HepG2 (cell line): ENCODE results near the gene ZNF225. TPM values are rescaled to one million over a fixed set of nuclear protein-coding genes. Genes with fewer than 3 reads are reported as not detected.

Experiments used
- HOXA7 ChIP-seq: sonication (generic); formaldehyde crosslinking; IDR thresholded peaks from 2 replicates; pipeline ENCODE4 v1.8.1; 2022; ENCODE audit warnings: mild to moderate bottlenecking, missing genetic modification reagents, moderate library complexity
- JUNB ChIP-seq: sonication (generic); formaldehyde crosslinking; IDR thresholded peaks from 2 replicates; pipeline ENCODE4 v1.8.0; 2022; ENCODE audit warnings: missing genetic modification reagents, mild to moderate bottlenecking, borderline replicate concordance
- KDM3A ChIP-seq: IDR thresholded peaks from 2 replicates; pipeline ENCODE4 v1.6.1; 2018; ENCODE audit warnings: low read depth, missing compliant biosample characterization
- MAFF ChIP-seq: IDR thresholded peaks from 2 replicates; pipeline ENCODE4 v1.6.1; 2011; ENCODE audit warnings: low read depth, low read length, improper control_type of control experiment
- NR1H2 ChIP-seq: sonication (generic); formaldehyde crosslinking; IDR thresholded peaks from 2 replicates; pipeline ENCODE4 v1.8.1; 2022; ENCODE audit warnings: low read depth, missing genetic modification reagents, borderline replicate concordance
- TCF12 ChIP-seq, 2 experiments: fragments of 450-650 bp in 1 of 2; sonication (generic) in 1 of 2; formaldehyde crosslinking in 1 of 2; IDR thresholded peaks; 2 replicates each; pipeline versions ENCODE4 v1.6.1 to v1.8.0; 2017 to 2022; ENCODE audit warnings: antibody characterized with exemption in 1 of 2, mild to moderate bottlenecking in 1 of 2, missing genetic modification reagents in 1 of 2, moderate library complexity in 1 of 2
- THYN1 ChIP-seq: sonication (generic); formaldehyde crosslinking; IDR thresholded peaks from 2 replicates; pipeline ENCODE4 v1.8.1; 2023; ENCODE audit warnings: low read depth, mild to moderate bottlenecking, moderate library complexity, missing genetic modification reagents, borderline replicate concordance
- ZFP36 ChIP-seq: fragments of 150-350 bp; IDR thresholded peaks from 2 replicates; pipeline ENCODE4 v1.6.1; 2018; ENCODE audit warnings: borderline replicate concordance, low read length, low read depth; ENCODE audit not compliant: partially characterized antibody
- ZNF292 ChIP-seq: sonication (generic); formaldehyde crosslinking; IDR thresholded peaks from 2 replicates; pipeline ENCODE4 v1.8.1; 2022; ENCODE audit warnings: mild to moderate bottlenecking, low read depth, missing genetic modification reagents, borderline replicate concordance
- ZNF441 ChIP-seq: sonication (generic); formaldehyde crosslinking; IDR thresholded peaks from 2 replicates; pipeline ENCODE4 v1.7.0; 2021; ENCODE audit warnings: missing genetic modification reagents, borderline replicate concordance
- ZNF496 ChIP-seq: sonication (generic); formaldehyde crosslinking; IDR thresholded peaks from 2 replicates; pipeline ENCODE4 v1.8.1; 2023; ENCODE audit warnings: mild to moderate bottlenecking, moderate library complexity, missing genetic modification reagents; ENCODE audit not compliant: insufficient replicate concordance
- ZNF567 ChIP-seq: sonication (generic); formaldehyde crosslinking; IDR thresholded peaks from 2 replicates; pipeline ENCODE4 v1.8.1; 2023; ENCODE audit warnings: mild to moderate bottlenecking, missing genetic modification reagents, borderline replicate concordance
- ZNF572 ChIP-seq: sonication (generic); formaldehyde crosslinking; IDR thresholded peaks from 2 replicates; pipeline ENCODE4 v1.5.1; 2020; ENCODE audit warnings: mild to moderate bottlenecking, missing genetic modification reagents
- ZNF678 ChIP-seq: sonication (generic); formaldehyde crosslinking; IDR thresholded peaks from 2 replicates; pipeline ENCODE4 v1.4.0; 2020; ENCODE audit warnings: mild to moderate bottlenecking, missing genetic modification reagents
- ZNF703 ChIP-seq: sonication (generic); formaldehyde crosslinking; IDR thresholded peaks from 2 replicates; pipeline ENCODE4 v1.5.1; 2020; ENCODE audit warnings: missing genetic modification reagents, mild to moderate bottlenecking, moderate library complexity, borderline replicate concordance
- ZNF713 ChIP-seq: sonication (generic); formaldehyde crosslinking; IDR thresholded peaks from 2 replicates; pipeline ENCODE4 v1.4.0; 2020; ENCODE audit warnings: mild to moderate bottlenecking, missing genetic modification reagents
- polyA plus RNA-seq, 8 experiments: library from polyadenylated mRNA; depleted of rRNA in 3 of 8; stranded (reverse) in 7 of 8; unstranded in 1 of 8; fragments of >200 nt; fragmentation: Illumina TruSeq in 4 of 8; extraction: Trizol in 4 of 8; gene quantifications; 2 replicates each; pipeline versions ENCODE4 v1.2.1 to v1.2.3, GENCODE V29; 2011 to 2016; ENCODE audit warnings: low read depth in 4 of 8, missing spikeins in 1 of 8, mixed read lengths in 1 of 8; ENCODE audit not compliant: insufficient read depth in 1 of 8
- total RNA-seq, 5 experiments: library from RNA; depleted of rRNA; stranded (reverse); fragments of >200 nt; fragmentation: Illumina TruSeq; extraction: Trizol; gene quantifications; 2 replicates each; pipeline ENCODE4 v1.2.3, GENCODE V29; 2016; ENCODE audit warnings: low read depth in 1 of 5
- TF ChIP-seq, protein P1 (sequence below): sonication (generic); formaldehyde crosslinking; IDR thresholded peaks from 2 replicates; pipeline ENCODE4 v1.4.0; 2020; ENCODE audit warnings: missing genetic modification reagents, borderline replicate concordance
- TF ChIP-seq, protein P2 (sequence below): IDR thresholded peaks from 2 replicates; pipeline ENCODE4 v1.6.1; 2016; ENCODE audit warnings: missing compliant biosample characterization, missing genetic modification reagents, borderline replicate concordance
- TF ChIP-seq, protein P3 (sequence below): IDR thresholded peaks from 2 replicates; pipeline ENCODE4 v1.6.1; 2016
- TF ChIP-seq, protein P4 (sequence below): sonication (generic); formaldehyde crosslinking; IDR thresholded peaks from 2 replicates; pipeline ENCODE4 v1.8.1; 2023; ENCODE audit warnings: mild to moderate bottlenecking, inconsistent platforms, moderate library complexity, missing genetic modification reagents, borderline replicate concordance
- TF ChIP-seq, protein P5 (sequence below): sonication (generic); formaldehyde crosslinking; IDR thresholded peaks from 2 replicates; pipeline ENCODE4 v1.4.0; 2020; ENCODE audit warnings: missing genetic modification reagents

Gene ZNF225
- total and polyA plus RNA-seq, 2 of the 13 experiments (the other 11 are each of a cell fraction or from before 2014, with no cell fraction given) = 0.87 to 3.3 TPM

DNA sequence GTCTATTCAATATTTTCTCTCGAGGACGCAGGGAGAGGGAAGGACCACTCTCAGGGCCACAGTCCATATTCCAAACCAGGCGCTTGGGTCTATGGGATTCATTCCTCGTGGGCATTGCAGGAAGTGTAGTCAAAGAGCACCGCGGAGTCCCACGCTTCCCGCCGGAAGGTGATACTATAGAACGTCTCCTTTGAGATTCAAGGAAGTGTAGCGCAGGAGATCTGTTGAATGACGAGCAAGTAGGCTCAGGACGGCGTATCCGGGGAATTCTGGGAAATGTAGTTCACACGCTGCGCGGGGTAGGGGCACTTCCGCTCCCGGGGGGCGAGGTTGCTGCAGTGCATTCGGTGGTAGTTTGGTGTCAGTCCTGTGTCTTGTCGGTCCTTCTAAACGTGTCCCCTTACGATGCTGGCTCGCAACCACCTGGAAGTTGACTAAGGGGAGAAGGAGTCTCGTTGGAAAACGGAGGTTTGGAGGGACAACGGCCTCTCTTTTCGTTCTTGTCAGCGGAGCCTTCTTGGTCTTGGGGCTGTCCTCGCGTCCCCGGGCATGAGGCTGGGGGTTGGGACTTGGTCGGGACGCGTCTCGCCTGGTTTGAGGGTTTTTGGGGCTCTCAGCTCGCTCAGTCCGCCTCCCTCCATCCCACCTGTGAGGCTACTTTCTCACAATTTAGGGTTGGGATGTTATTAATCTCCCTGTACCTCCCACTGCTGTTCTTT is 41.2 kb upstream of the ZNF225 start, which contains the start of gene ZNF284 (continued):
- TF ChIP-seq ZNF572 = no peak
- no peak for TF ChIP-seq HOXA7
- TF ChIP-seq ZFP36 = no peak
- TF ChIP-seq MAFF = no peak
- TF ChIP-seq, protein P1, sequence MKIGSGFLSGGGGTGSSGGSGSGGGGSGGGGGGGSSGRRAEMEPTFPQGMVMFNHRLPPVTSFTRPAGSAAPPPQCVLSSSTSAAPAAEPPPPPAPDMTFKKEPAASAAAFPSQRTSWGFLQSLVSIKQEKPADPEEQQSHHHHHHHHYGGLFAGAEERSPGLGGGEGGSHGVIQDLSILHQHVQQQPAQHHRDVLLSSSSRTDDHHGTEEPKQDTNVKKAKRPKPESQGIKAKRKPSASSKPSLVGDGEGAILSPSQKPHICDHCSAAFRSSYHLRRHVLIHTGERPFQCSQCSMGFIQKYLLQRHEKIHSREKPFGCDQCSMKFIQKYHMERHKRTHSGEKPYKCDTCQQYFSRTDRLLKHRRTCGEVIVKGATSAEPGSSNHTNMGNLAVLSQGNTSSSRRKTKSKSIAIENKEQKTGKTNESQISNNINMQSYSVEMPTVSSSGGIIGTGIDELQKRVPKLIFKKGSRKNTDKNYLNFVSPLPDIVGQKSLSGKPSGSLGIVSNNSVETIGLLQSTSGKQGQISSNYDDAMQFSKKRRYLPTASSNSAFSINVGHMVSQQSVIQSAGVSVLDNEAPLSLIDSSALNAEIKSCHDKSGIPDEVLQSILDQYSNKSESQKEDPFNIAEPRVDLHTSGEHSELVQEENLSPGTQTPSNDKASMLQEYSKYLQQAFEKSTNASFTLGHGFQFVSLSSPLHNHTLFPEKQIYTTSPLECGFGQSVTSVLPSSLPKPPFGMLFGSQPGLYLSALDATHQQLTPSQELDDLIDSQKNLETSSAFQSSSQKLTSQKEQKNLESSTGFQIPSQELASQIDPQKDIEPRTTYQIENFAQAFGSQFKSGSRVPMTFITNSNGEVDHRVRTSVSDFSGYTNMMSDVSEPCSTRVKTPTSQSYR (CRISPR knock-in tag) = no peak
- TF ChIP-seq JUNB (CRISPR knock-in tag) = no peak
- no peak for TF ChIP-seq ZNF678 (CRISPR knock-in tag)
- TF ChIP-seq, protein P2, sequence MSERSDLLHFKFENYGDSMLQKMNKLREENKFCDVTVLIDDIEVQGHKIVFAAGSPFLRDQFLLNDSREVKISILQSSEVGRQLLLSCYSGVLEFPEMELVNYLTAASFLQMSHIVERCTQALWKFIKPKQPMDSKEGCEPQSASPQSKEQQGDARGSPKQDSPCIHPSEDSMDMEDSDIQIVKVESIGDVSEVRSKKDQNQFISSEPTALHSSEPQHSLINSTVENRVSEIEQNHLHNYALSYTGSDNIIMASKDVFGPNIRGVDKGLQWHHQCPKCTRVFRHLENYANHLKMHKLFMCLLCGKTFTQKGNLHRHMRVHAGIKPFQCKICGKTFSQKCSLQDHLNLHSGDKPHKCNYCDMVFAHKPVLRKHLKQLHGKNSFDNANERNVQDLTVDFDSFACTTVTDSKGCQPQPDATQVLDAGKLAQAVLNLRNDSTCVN (CRISPR knock-in tag) = peak; percentile 71; the same call in 1 of the 2 replicates
- no peak for TF ChIP-seq ZNF441 (CRISPR knock-in tag)
- no peak for TF ChIP-seq ZNF496
- no peak for TF ChIP-seq ZNF292 (CRISPR knock-in tag)
- no peak for TF ChIP-seq NR1H2 (CRISPR knock-in tag)
- TF ChIP-seq THYN1 = no peak
- no peak for TF ChIP-seq TCF12 (IDR thresholded peaks at IDR 0.05)
- TF ChIP-seq TCF12 (CRISPR knock-in tag; IDR thresholded peaks at IDR 0.05) = no peak
- TF ChIP-seq KDM3A = 0 out of 2 replicates have a peak, but pooled peaks have one; percentile 26
- TF ChIP-seq, protein P3, sequence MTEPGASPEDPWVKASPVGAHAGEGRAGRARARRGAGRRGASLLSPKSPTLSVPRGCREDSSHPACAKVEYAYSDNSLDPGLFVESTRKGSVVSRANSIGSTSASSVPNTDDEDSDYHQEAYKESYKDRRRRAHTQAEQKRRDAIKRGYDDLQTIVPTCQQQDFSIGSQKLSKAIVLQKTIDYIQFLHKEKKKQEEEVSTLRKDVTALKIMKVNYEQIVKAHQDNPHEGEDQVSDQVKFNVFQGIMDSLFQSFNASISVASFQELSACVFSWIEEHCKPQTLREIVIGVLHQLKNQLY (CRISPR knock-in tag) = no peak
- TF ChIP-seq, protein P4, sequence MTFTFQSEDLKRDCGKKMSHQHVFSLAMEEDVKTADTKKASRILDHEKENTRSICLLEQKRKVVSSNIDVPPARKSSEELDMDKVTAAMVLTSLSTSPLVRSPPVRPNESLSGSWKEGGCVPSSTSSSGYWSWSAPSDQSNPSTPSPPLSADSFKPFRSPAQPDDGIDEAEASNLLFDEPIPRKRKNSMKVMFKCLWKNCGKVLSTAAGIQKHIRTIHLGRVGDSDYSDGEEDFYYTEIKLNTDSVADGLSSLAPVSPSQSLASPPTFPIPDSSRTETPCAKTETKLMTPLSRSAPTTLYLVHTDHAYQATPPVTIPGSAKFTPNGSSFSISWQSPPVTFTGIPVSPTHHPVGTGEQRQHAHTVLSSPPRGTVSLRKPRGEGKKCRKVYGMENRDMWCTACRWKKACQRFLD (CRISPR knock-in tag) = no peak
- TF ChIP-seq, protein P5, sequence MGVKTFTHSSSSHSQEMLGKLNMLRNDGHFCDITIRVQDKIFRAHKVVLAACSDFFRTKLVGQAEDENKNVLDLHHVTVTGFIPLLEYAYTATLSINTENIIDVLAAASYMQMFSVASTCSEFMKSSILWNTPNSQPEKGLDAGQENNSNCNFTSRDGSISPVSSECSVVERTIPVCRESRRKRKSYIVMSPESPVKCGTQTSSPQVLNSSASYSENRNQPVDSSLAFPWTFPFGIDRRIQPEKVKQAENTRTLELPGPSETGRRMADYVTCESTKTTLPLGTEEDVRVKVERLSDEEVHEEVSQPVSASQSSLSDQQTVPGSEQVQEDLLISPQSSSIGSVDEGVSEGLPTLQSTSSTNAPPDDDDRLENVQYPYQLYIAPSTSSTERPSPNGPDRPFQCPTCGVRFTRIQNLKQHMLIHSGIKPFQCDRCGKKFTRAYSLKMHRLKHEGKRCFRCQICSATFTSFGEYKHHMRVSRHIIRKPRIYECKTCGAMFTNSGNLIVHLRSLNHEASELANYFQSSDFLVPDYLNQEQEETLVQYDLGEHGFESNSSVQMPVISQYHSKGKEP (CRISPR knock-in tag) = no peak
- no peak for TF ChIP-seq ZNF703 (CRISPR knock-in tag)
- TF ChIP-seq ZNF567 (CRISPR knock-in tag) = no peak
- no peak for TF ChIP-seq ZNF713 (CRISPR knock-in tag)
